GM04503 (cell line): ENCODE results near the gene CELF2.
"Not testable (repeated sequence)": the region's sequence is repeated elsewhere in the genome, so short reads cannot be mapped to it uniquely, and the experiment has no call there.

ENCODE experiments used
- DNase-seq: peaks from one replicate; pipeline ENCODE4 v3.0.0-alpha.2; 2012; ENCODE audit warnings: low read depth

CELF2 gene

DNA sequence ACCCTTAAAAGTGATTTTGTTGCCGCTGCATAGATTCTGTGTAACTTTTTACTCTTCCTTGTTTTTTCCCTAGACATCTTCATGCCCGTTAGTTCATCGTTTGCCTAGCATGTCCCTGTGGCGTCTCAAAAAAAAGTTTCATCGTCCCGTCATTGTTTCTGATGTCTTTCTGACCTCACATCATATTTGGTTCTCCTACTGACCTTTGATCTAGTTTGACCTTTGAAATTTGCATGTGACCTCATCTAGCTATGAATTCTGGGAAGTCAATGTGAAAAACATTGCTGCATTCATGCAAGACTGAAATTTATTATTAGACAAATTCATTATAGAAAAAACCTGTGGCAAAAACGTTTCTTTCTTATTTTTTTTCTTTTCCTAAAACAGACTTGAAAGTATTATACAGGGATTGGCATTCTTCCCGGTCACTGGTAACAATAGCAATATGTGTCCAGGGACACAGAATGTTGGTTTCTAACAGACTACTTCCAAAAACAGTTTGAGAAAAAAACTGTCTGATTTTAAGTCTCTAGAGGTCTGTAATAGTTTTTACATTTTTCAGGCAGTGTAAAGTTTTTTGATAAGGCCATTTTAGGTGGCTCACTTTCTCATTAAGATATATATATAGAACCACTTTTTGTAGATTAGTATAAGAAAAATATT is 312.8 kb downstream of the CELF2 start:
- peak; percentile 6 for DNase-seq

DNA sequence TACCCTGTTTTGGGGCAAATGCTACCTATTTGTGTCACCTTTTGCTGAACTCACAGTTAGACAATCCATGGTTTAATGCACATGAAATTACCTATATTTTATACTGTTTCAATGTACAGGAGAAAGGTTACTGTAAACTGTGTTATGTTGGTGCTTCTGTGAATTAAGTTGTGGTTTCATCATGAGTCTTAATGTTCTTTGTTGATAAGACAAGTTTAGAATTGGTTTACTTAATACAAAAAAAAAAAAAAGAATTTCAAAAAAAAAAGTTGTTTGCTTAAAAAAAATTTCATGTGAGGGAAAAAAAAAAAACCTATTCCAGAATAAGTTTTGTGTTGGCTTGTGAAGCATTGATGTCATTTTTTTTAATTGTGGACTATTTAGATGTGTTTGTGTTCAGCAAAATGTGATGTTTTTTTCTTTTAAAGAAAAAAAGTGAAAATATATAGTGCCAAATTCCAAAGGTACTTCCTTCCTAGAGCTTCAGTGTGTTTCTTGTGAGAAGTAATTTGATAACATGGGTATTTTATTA is 313.4 kb downstream of the CELF2 start:
- no peak for DNase-seq

DNA sequence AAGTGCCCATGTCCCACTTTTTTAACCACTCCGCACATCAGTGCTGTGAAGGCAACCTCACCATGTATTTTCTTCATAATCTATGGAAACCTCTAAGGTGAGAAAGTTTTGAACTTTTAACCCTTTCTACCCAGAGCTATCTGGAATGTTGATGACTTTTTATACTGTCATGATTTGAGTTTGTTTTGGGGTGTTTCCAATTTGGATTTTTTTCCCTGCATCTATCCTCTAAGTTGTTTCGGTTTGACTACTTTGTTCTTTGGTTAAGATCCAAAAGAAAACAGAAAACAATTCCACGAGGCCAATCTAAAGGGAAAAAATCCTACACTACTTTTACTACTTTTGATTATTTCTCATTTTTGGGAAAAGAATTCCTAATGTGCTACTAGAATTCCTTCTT is 314.1 kb downstream of the CELF2 start:
- no peak for DNase-seq

DNA sequence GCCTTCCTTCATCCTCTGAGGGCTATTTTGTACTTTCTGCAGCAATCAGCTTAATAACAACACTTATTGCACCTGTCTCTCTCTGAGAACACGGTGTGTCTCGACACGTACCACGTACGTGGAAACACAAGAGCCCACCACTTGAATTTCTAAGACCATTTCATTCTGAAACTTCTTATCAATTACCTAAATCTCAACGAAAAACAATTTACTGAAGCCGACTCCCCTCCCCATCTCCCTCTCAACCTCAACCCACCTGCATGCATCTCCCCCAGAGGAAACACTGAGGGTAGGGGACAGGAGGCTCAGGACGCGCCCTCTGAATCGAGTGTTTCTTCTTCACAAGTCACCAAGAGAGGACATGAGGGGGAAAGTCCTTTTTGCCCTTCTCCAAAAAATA is 315.2 kb downstream of the CELF2 start:
- DNase-seq, result no peak

DNA sequence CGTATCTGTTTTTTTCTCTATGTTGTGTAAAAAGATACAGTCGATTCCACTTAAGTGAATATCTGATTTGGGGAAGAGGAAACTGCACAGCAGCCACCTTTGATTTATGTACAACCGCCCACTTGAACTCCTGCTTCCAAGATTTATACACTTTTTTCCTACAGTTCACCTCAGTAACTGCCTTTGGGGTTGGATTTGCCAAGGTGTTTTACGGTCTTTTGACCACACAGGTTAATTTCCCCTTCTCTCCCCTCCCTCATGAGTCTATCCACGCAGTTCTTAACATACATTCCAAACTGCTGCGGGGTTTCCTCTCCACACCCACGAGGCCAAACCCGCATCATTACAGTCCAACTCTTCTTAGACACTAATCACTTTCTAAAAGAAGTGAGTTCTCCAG is 316.8 kb downstream of the CELF2 start:
- no peak for DNase-seq

DNA sequence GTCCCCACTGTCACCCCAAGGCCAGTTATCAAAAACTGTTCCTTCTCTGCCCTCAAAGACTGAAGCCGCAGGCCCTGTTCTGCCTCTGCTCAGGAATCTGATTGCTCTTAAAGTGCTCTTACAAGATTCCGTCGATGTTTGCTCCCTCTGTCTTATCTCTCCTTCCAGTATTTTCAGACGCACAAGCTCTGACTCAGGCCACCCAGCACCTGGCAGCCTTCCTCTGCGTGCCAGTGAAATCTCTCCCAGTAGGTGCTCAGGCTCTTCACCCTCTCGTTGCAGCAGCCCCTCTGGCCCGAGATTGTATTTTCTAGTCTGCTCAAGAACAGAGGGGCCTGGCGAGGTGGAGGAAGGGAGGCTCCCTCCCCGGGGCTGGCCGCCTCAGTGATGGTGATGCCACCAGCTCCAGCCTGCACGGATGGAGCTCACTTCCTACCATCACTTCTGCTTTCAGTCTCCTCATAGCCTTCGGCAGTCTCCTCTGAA is 317.5 kb downstream of the CELF2 start:
- DNase-seq, result no peak

DNA sequence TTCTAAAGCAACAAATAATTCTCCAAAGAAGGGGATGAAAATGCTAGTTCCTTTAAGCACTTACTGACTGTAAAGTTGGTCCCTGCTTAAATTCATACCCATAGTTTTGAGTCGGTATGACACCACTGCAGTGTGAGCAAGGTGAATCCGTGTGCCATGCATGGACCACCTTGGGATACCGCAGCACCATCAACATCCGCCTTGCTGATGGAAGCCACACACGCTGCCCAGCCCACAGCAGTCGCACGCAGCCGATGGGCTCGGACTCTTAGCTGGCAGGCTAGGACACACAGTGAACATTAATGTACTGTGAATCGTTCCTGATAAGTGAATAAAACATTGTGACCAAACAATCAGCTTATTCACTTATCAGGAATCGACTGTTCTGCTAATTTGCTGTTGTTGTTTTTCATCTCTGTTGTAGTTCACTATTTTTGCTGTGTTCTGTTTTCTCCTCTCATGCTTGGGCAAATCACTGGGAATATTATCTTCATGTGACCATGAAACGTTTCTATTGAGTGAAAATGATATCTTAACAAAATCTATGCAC is 318.3 kb downstream of the CELF2 start:
- DNase-seq, result no peak

DNA sequence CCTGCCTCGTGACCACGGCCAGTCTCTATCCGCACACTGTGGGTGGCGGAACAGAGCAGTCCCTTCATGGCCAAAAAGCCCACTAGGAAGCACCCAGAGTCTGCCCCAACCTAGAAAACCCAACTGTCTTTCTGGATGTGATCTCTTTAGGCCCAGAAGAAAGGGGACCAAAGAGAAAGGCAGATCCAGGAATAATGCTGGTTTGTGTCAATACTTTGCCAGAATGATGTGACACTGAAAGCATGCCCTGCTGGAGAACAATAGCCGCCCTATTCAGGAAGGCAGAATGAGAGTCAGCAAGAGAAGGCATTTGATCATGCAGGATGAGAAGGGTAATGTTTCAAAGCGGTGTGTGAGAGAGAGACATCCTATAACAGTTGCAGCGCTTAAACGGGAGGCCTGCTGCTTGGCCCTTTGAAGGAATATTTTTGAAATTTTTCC is 319.1 kb downstream of the CELF2 start:
- DNase-seq, result no peak

DNA sequence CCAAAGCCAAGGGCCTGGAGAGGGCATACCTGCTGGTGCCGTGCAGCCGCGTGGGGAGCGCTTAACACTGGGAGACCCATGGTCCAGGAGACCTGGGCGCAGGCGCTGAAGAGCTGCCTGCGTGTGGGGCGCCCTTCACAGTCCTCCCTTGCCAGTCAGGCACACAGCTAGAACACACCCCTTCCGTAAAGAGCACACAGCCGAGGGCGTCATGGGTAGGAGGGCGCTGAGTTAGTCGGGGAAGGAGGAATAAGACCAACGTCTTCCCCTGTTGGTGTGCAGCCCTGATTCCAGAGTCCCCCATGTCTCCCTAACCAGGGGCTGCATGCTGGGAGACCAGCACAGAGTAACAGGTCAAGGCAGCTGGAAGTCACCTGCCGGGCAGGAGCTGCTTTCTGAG is 319.8 kb downstream of the CELF2 start:
- no peak for DNase-seq

DNA sequence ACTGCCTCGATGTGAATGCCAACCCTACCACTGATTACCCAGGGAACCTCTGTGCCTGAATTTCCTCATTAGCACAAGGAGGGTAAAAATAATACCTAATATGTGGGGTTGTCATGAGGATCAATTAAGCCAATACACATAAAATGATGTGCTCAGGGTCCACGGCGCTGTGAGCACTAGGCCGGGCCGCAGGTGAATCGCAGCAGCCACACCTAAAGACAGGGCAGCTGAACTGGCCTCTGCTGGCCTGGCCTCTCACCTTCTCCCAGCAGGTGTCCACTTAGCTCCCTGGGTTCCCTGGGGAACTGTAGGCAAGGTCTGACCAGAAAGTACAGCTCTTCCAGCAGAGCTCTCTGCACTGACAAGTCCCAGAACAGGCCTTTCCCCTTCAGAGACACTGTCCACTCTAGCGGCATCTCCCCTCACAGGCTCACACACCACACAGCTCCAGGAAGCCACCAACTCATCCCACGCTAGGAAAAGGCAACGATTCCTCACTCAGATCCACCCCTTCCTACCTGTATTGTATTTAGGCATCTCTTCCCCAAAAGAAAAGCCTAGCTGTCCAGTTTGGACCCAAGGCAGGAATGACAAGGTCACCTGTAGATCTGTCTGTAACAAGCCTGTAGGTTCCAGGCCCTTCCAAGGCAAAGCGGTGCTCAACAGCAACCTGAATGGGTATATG is 320.6 kb downstream of the CELF2 start:
- DNase-seq, result no peak

DNA sequence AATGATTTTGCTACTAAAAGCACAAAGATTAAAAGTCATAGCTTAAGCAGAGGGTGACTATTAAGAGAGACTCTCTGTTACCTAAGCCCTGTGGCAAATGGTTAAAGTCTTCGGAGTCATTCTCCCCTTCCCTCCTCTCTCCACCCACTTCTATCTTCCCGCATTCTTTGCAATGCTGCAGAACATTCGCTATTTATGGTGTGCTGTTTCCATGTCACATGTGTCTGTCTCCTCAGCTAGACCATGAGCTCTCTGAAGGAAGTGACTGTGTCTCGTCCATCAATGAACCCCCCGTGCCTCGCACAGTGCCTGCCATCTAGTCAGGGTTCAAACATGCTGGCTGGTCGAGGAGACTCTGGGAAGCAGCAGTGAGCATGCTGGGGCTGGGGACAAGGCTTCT is 321.3 kb downstream of the CELF2 start:
- DNase-seq, result no peak

DNA sequence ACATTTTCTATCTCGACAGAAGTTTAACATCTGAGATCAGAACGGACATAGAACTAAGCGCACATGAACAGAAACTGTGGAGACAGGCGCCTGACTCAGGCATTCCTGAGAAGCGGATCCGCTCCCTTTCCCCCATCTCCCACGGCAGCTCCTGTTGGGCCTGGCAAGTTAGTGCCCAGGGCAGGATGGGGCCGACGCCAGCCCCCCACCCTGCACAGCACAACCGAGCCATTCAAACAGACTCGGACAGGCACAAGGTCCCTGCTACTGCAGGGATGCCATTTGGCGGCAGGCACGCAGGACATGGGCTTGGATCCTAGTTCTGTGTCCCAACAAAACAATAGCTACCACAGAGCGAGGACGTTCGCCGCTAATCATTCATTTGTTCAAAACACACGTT is 322.0 kb downstream of the CELF2 start:
- DNase-seq, result no peak

DNA sequence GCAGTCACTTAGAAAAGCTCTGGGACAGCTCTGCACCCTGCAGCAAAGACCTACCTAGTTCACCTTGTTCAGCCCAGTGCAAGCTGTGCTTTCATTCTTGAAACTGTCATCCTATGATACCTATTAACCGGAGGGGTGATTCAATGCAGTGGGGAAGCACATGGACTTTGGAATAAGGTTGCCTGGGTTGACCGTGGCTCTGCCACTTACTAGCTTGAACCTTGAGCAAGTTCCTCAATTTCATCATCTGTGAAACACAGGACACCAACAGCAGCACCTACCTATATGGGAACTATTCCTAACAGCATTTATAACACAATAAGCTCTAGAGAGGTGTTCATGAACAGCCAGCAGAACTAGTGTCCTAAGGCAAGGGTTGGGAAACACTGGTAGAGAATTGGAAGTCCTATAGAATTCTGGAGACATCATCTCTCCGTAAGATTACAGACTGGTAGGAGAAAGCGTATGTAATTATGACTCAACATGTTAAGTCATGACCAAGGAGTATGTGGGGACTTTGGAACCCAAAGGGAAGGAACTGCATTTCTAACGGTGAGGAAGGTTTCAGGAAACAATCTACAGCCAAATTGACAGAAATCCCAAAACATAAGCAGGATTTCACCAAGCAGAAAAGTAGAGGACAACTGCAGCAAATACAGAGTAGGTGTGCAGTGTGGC is 323.8 kb downstream of the CELF2 start:
- no peak for DNase-seq

DNA sequence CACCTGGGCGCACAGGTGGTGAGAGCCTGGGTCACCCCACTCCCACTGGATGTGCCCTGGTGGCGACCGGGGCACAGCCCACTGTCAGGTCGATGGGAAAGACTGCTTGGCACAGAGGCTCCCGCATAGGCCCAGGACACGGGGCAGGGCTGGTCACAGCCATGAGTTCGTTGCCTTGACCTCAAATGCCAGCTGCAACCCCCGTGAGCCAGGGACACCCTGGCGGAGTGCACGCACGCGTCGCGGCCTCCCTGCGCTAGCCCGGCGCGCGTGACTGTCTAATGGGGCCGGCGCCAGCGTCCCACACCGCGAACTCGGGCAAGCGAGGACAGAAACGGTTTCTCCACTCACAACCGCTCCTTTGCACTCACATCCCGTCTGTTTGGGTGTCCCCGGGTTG is 326.4 kb downstream of the CELF2 start:
- no peak for DNase-seq

DNA sequence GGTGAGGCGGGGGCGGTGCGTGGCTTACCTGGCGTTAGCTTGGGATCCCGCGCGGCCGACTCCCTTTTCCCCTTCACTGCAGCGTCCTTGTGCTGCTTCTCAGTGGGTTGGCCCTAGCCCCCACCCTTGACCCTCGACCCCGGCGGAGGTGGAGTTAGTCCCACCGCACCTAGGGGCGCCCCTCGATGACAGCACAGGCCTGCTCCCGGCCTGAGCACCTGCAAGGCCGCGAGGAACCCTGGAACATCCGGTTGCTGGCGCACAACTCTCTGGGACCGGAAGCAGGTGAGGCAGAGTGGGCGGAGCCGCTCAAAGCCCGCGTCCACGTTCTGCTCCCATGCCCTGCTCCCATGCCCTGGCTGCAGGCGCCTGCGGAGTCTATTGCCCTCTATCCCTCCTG is 326.9 kb downstream of the CELF2 start:
- DNase-seq, result no peak

DNA sequence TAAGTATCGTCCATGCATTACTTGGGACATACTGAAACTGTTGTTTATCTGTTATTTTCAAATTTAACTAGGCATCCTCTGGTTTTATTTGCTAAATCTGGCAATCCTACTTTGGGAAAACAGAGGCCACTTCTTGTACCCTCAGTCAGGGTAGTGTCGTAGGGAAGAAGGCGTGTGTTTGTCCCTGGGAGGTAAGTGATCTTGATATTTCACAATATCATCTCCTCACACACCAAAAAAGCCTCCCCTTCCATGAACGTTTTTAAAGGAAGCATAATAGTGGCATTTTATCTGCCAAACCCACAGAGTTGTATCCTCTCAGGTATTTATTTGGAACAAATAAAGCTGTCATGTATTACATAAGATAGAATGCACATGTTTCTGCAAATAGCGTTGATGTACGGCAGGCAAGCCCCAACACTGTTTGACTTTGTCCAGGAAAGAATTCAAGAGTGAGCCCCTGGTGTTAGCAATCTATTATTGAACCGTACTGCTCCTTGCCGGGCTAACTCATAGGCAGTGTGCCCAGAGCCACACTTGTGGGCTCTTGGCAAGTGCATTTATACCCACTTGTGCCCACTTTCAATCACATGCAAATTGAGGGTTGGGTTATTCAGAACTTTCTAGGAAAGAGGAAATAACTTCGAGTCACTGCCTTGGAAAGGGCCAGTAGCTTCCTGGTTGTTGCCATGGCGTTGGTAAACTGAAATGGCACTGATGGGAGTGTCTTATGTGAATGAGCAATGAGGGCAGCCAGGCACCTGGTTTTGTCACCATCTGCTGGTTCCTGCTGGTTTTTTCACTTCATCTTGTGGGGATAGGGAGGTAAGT is 327.8 kb downstream of the CELF2 start:
- DNase-seq, result no peak

DNA sequence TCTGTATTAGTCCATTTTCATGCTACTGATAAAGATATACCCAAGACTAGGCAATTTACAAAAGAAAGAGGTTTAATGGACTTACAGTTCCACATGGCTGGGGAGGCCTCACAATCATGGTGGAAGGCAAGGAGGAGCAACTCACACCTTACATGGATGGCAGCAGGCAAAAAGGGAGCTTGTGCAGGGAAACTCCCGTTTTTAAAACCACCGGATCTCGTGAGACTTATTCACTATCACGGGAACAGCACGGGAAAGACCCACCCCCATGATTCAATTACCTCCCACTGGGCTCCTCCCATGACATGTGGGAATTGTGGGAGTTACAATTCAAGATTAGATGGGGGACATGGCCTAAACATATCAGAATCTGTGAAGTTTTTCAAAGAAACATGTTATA is 329.9 kb downstream of the CELF2 start:
- DNase-seq, result not testable (repeated sequence)

DNA sequence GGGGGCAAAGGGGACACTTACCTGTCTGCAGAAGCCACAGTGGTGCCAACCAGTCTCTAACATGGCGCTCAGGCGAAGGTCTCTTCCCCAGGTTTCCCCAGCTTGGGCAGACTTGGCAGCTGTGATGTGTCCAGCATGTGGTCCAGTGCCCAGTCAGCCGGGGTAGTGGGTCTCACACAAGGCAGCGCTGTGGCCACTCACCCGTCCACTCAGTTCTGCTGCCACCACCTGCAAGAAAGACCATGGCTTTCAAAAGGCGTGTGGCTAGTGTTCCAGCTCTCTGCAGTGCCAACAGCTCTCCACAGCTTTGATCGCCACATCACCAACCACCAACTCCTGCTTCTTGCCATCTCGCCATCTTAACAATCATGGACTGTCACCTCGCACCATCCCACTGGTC is 334.1 kb downstream of the CELF2 start:
- no peak for DNase-seq

DNA sequence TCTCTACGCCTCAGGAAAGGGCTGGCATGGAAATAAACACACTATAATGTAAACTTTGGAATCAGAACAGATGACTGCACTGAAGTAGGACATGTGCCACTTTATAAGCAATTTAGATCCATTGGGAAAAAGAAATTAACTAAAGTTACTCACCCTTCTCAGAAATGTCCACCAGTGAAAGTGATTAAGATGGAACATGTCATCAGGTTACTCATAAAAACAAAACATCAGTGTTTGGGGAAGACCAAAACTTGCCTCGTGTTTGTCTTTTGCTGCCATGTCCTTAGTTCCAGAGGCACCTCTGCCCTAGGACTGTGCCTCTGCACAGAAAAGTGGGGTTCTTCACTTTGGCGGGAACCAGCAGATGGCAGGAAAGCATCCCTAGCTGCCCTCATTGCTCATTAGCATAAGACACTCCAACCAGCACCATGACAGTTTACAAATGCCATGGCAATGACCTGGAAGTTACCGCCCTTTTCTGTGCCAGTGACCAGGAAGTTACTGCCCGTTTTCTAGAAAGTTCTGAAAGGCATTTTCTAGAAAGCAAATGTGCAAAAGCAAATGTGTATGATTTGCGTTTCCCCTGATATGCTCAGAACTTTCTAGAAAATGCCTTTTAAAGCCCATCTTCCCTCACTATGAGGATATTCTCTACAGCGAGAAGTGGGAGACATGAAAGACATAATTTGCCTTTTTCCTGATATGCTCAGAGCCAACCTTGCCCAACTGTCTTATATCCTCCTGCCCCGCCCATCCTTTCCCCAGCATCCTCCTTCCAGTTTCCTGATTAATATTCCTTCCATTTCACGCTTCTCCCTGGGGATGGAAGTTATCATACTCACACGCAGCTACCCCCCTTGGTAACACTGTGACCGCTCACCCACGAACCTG is 335.6 kb downstream of the CELF2 start:
- no peak for DNase-seq

DNA sequence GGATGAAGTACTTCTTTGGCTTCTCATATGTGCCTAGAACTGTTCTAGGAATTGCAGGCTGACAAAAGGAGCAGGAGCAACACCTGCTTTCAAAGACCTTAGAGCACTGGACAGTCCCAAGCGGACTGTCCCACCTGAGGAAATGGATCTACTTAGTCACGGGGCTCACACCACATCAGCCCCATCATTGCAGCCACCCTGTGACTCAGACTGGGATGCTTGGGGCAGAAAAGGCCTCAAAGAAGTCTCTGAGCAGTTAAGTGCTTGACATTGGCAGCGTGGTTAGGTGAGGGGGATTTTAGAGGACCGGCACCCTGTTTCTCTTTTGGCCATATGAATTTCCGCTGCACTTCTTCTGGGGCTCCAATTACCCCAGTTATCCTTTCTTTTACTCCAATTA is 337.2 kb downstream of the CELF2 start:
- DNase-seq, result no peak

DNA sequence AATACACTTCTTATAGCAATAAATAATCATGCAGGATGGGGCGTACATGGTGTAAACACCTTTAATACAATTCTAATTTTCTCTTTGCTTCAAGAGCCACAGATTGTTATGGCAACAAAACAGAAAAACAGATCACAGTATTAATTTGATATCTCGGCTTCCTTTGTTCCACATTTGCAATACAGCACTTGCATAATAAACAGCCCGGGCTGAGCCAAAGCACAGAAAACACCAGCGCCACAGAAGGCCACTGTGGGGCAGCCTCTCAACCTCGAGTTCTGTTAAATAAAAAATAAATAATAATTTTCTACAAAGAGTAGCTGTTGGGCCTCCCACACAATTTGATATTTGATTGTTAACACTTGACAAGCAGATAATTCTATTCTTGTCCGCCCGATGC is 337.9 kb downstream of the CELF2 start:
- DNase-seq, result no peak
